IPS-11a (cell line): Measurements from ENCODE around the gene RPL34.
"Not testable (repeated sequence)": the region's sequence is repeated elsewhere in the genome, so short reads cannot be mapped to it uniquely, and the experiment has no call there.

Experiments used
- H3K4me3 ChIP-seq: one replicate; pipeline ENCODE4 v1.5.1; 2013; ENCODE audit warnings: low read depth, low read length, control low read depth

RPL34 gene

GRCh38 chr4:108620101-108620932 lies at the start of gene RPL34:
Gene RPL34 (plus strand): TSS chr4:108620576. CDS start chr4:108621960, 1,384 bp downstream.
- peak within 1 kb of the TSS; percentile 87 for H3K4me3 ChIP-seq

GRCh38 chr4:108570993-108571569 lies 49.3 kb upstream of the RPL34 start:
- no peak overlapping the region for H3K4me3 ChIP-seq

GRCh38 chr4:108574402-108574801 lies 46.0 kb upstream of the RPL34 start:
- no peak overlapping the region for H3K4me3 ChIP-seq

GRCh38 chr4:108581083-108581482 lies 39.3 kb upstream of the RPL34 start:
- H3K4me3 ChIP-seq, result no peak overlapping the region

GRCh38 chr4:108586778-108587177 lies 33.6 kb upstream of the RPL34 start:
- no peak overlapping the region for H3K4me3 ChIP-seq

GRCh38 chr4:108588878-108589277 lies 31.5 kb upstream of the RPL34 start:
- no peak overlapping the region for H3K4me3 ChIP-seq

- H3K4me3 ChIP-seq, result no peak overlapping the region
Observed at GRCh38 chr4:108589961-108590360, 30.4 kb upstream of the RPL34 start.

GRCh38 chr4:108590776-108591175 lies 29.6 kb upstream of the RPL34 start:
- H3K4me3 ChIP-seq, result no peak overlapping the region

GRCh38 chr4:108592674-108592986 lies 27.7 kb upstream of the RPL34 start:
- no peak overlapping the region for H3K4me3 ChIP-seq

- H3K4me3 ChIP-seq, result not testable (repeated sequence)
Observed at GRCh38 chr4:108594296-108594695, 26.1 kb upstream of the RPL34 start.

GRCh38 chr4:108596344-108596743 lies 24.0 kb upstream of the RPL34 start:
- H3K4me3 ChIP-seq, result no peak overlapping the region

GRCh38 chr4:108601106-108601505 lies 19.3 kb upstream of the RPL34 start:
- no peak overlapping the region for H3K4me3 ChIP-seq

GRCh38 chr4:108601532-108601931 lies 18.8 kb upstream of the RPL34 start:
- H3K4me3 ChIP-seq, result no peak overlapping the region

GRCh38 chr4:108602163-108602562 lies 18.2 kb upstream of the RPL34 start:
- no peak overlapping the region for H3K4me3 ChIP-seq

- no peak overlapping the region for H3K4me3 ChIP-seq
Observed at GRCh38 chr4:108607079-108607815, 13.1 kb upstream of the RPL34 start.

- H3K4me3 ChIP-seq, result no peak overlapping the region
Observed at GRCh38 chr4:108611365-108611764, 9.0 kb upstream of the RPL34 start.

- H3K4me3 ChIP-seq, result no peak overlapping the region
Observed at GRCh38 chr4:108612365-108612764, 8.0 kb upstream of the RPL34 start.

GRCh38 chr4:108619372-108620100 lies 840 bp upstream of the RPL34 start:
- no peak overlapping the region for H3K4me3 ChIP-seq

GRCh38 chr4:108620933-108621905 lies 843 bp downstream of the RPL34 start:
- H3K4me3 ChIP-seq, result peak overlapping the region; percentile 87

GRCh38 chr4:108622022-108622421 lies 1.6 kb downstream of the RPL34 start:
- H3K4me3 ChIP-seq, result peak overlapping the region; percentile 87
